Neuronal stem cell (in vitro differentiated cells): ENCODE measurements around the gene GPHN. TPM values are rescaled to one million over a fixed set of nuclear protein-coding genes. Genes with fewer than 3 reads are reported as not detected.
A peak's percentile ranks its signal among the peaks of the same experiment; 100 is the strongest.

Source experiments
- DNase-seq: peaks from one replicate; pipeline ENCODE4 v3.0.0-alpha.2; 2013; ENCODE audit warnings: low spot score
- H2AFZ ChIP-seq: one replicate; pipeline ENCODE4 v1.6.1; 2013; ENCODE audit warnings: mild to moderate bottlenecking, low read length, inconsistent platforms
- H2AK5ac ChIP-seq: 2 replicates; pipeline ENCODE4 v1.6.1; 2013; ENCODE audit warnings: low read depth, mild to moderate bottlenecking, inconsistent platforms, low read length, moderate library complexity, mixed read lengths
- H2BK120ac ChIP-seq: 2 replicates; pipeline ENCODE4 v1.6.1; 2013; ENCODE audit warnings: low read depth, mild to moderate bottlenecking, inconsistent platforms, low read length, moderate library complexity, mixed read lengths
- H2BK12ac ChIP-seq: one replicate; pipeline ENCODE4 v1.6.1; 2013; ENCODE audit warnings: low read length, inconsistent platforms
- H2BK15ac ChIP-seq: 2 replicates; pipeline ENCODE4 v1.6.1; 2013; ENCODE audit warnings: mild to moderate bottlenecking, low read length, inconsistent platforms, mixed read lengths
- H2BK5ac ChIP-seq: one replicate; pipeline ENCODE4 v1.6.1; 2013; ENCODE audit warnings: inconsistent platforms, mild to moderate bottlenecking, low read length, moderate library complexity
- H3K14ac ChIP-seq: one replicate; pipeline ENCODE4 v1.6.1; 2013; ENCODE audit warnings: low read length, inconsistent platforms
- H3K18ac ChIP-seq: 2 replicates; pipeline ENCODE4 v1.6.1; 2013; ENCODE audit warnings: low read length, inconsistent platforms
- H3K23ac ChIP-seq: 2 replicates; pipeline ENCODE4 v1.6.1; 2013; ENCODE audit warnings: low read depth, mild to moderate bottlenecking, mixed read lengths, low read length, inconsistent platforms; ENCODE audit not compliant: poor library complexity
- H3K27ac ChIP-seq: replicated peaks from 3 replicates; pipeline ENCODE4 v1.5.1; 2013; ENCODE audit warnings: low read length, inconsistent platforms
- H3K27me3 ChIP-seq, 3 experiments: 2 replicates each; pipeline ENCODE4 v1.6.1; 2013; ENCODE audit warnings: low read length in 3 of 3, mild to moderate bottlenecking in 2 of 3, inconsistent platforms in 1 of 3, low read depth in 1 of 3, mixed read lengths in 1 of 3, moderate library complexity in 1 of 3; ENCODE audit not compliant: control insufficient read depth in 3 of 3, insufficient read depth in 3 of 3
- H3K36me3 ChIP-seq, 2 donors: replicated peaks in 1 of 2; 2 replicates each; pipeline ENCODE4 v1.6.1; 2013; ENCODE audit warnings: low read length in 2 of 2; ENCODE audit not compliant: control insufficient read depth in 2 of 2, insufficient read depth in 2 of 2
- H3K4ac ChIP-seq: 2 replicates; pipeline ENCODE4 v1.6.1; 2013; ENCODE audit warnings: inconsistent platforms, mild to moderate bottlenecking, low read length, moderate library complexity
- H3K4me1 ChIP-seq, 2 donors: 1 replicate in 1 of 2; 2 replicates in 1 of 2; pipeline ENCODE4 v1.6.1; 2013; ENCODE audit warnings: low read length in 2 of 2, low read depth in 1 of 2; ENCODE audit not compliant: control insufficient read depth in 2 of 2, insufficient read depth in 1 of 2
- H3K4me2 ChIP-seq: one replicate; pipeline ENCODE4 v1.6.1; 2013; ENCODE audit warnings: mild to moderate bottlenecking, low read length, inconsistent platforms; ENCODE audit not compliant: insufficient read depth, poor library complexity, severe bottlenecking
- H3K4me3 ChIP-seq, 2 donors: 2 replicates each; pipeline ENCODE4 v1.5.1; 2013; ENCODE audit warnings: low read length in 2 of 2, mild to moderate bottlenecking in 2 of 2, inconsistent platforms in 1 of 2, moderate library complexity in 1 of 2
- H3K79me1 ChIP-seq: one replicate; pipeline ENCODE4 v1.6.1; 2013; ENCODE audit warnings: low read depth, mild to moderate bottlenecking, inconsistent platforms, low read length, moderate library complexity
- H3K9ac ChIP-seq: one replicate; pipeline ENCODE4 v1.6.1; 2013; ENCODE audit warnings: mild to moderate bottlenecking, low read depth, low read length, inconsistent platforms; ENCODE audit not compliant: poor library complexity
- H3K9me3 ChIP-seq, 2 donors: replicated peaks in 1 of 2; 2 replicates each; pipeline versions ENCODE3 to v1.6.1; 2013; ENCODE audit warnings: low read length in 2 of 2, mild to moderate bottlenecking in 2 of 2, inconsistent platforms in 1 of 2, low read depth in 1 of 2, mixed read lengths in 1 of 2, moderate library complexity in 1 of 2; ENCODE audit not compliant: control insufficient read depth in 2 of 2, insufficient read depth in 1 of 2
- H4K8ac ChIP-seq: one replicate; pipeline ENCODE4 v1.6.1; 2013; ENCODE audit warnings: low read depth, mild to moderate bottlenecking, inconsistent platforms, low read length, moderate library complexity
- H4K91ac ChIP-seq: one replicate; pipeline ENCODE4 v1.6.1; 2013; ENCODE audit warnings: low read length, low read depth, mild to moderate bottlenecking, inconsistent platforms; ENCODE audit not compliant: poor library complexity
- WGBS, 2 donors: extraction: QIAGEN DNeasy Blood & Tissue Kit; methylation state at CpG; one replicate each; pipeline ENCODE4 v1.1.7; 2013; ENCODE audit warnings: missing lambda C conversion rate in 2 of 2, mixed read lengths in 1 of 2; ENCODE audit not compliant: insufficient read length in 2 of 2, insufficient replicate concordance in 1 of 2; ENCODE audit errors: extremely low coverage in 2 of 2; 5-methylcytosine and 5-hydroxymethylcytosine counted together
- polyA plus RNA-seq, 2 experiments: library from polyadenylated mRNA; stranded (reverse); fragments of 200-250 nt; gene quantifications; one replicate each; pipeline ENCODE4 v1.2.3, GENCODE V29; 2013

The GPHN gene
- polyA plus RNA-seq (2013, experiment 1 of 2) = 21.1 TPM
- polyA plus RNA-seq (2013, experiment 2 of 2) = 20.2 TPM

DNA sequence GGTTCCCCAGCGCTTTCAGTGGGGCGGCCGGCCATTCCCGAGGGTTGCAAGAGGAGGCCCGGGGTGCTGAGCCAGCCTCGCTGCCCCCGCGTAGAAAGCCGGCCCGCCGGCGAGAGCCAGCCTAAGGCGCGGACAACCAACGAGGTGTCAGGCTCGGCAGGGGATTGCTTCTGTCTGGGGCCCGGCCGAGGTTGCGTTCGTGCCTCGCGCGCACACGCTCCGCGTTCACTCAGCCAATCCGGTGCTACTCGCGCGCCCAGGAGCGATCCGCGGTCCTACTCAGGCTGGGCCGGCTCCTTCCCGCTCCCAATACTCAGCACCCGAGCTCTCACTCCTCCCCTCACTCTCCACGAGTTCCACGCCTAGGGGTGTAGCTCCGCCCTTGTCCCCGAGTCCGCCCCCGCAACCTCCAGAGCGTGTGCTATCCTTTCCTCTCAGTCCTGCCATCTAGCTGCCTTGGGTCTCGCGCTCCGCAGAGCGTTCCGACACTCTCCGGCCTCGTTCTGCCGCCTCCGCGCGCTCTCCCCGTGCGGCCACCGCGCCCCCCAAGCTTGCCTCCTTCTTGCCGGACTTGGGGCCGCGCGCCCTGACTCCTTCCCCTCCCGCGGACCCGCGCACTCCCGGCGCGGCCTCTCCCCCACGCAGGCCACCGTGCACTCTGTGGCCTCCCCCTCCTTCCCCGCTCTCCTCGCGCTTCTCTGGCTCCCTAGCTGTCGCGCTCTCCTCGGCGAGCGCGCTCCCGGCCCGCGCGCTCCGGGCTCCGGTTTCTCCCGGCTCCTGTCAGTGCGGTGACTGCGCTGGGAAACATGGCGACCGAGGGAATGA, at the start of gene GPHN:
Gene GPHN, plus strand, starts transcription at position 426 of the 825 bp plus-strand sequence.
- Histone ChIP-seq H3K4ac (no peak within 1 kb of the TSS), H3K27me3 (no peaks in the 10 kb centered on the region), H2AFZ (peak within 1 kb of the TSS; percentile 93), H3K9me3 (no peaks in the 10 kb centered on the region), H3K4me2 (peak within 1 kb of the TSS; percentile 94), H3K36me3 (no peaks in the 10 kb centered on the region), H3K18ac (peak within 1 kb of the TSS; percentile 98), H2BK15ac (peak within 1 kb of the TSS; percentile 96), H2AK5ac (peak within 1 kb of the TSS; percentile 90), H4K91ac (peak within 1 kb of the TSS; percentile 53), H3K4me3 (peak within 1 kb of the TSS; percentile 85 to 100), H4K8ac (peak within 1 kb of the TSS; percentile 48), H3K27ac (peak within 1 kb of the TSS; percentile 98), H3K9ac (peak within 1 kb of the TSS; percentile 97), H2BK12ac (peak within 1 kb of the TSS; percentile 58), H3K4me1 (peaks cover 3 to 6% of the 10 kb centered on the region in 2 donors), H2BK120ac (peak within 1 kb of the TSS; percentile 61), H3K14ac (peak within 1 kb of the TSS; percentile 97), H3K23ac (peak within 1 kb of the TSS; percentile 97), H2BK5ac (peak within 1 kb of the TSS; percentile 96), H3K79me1 (peaks cover 7% of the 10 kb centered on the region)
- WGBS, 2 donors = no CpG with 5 or more reads among the region's 91 CpGs
- DNase-seq = peak; percentile 93

- Histone ChIP-seq H2BK12ac (no peak overlapping the region), H3K14ac (no peak overlapping the region), H2AFZ (no peak overlapping the region), H3K23ac (no peak overlapping the region), H3K4me3 (no peak overlapping the region), H2BK15ac (no peak overlapping the region), H4K8ac (no peak overlapping the region), H3K27ac (no peak overlapping the region), H3K4me1 (no peaks in the 10 kb centered on the region), H3K9ac (no peak overlapping the region), H2BK120ac (no peak overlapping the region), H2BK5ac (no peak overlapping the region), H3K18ac (no peak overlapping the region), H3K79me1 (no peaks in the 10 kb centered on the region), H2AK5ac (no peak overlapping the region), H4K91ac (no peak overlapping the region), H3K36me3 (no peaks in the 10 kb centered on the region), H3K9me3 (no peaks in the 10 kb centered on the region), H3K4me2 (no peak overlapping the region), H3K27me3 (no peaks in the 10 kb centered on the region), H3K4ac (no peak overlapping the region)
- no peak for DNase-seq
Measured at GRCh38 chr14:66459603-66460002, 48.3 kb upstream of the GPHN start.

- H2AK5ac ChIP-seq = no peak overlapping the region
- H3K4me3 ChIP-seq = no peak overlapping the region
- no peak overlapping the region for H2BK12ac ChIP-seq
- H4K8ac ChIP-seq = no peak overlapping the region
- H3K27me3 ChIP-seq = no peaks in the 10 kb centered on the region
- H3K9me3 ChIP-seq = peaks cover 1 to 5% of the 10 kb centered on the region in 2 donors
- no peak overlapping the region for H3K9ac ChIP-seq
- no peak overlapping the region for H3K4me2 ChIP-seq
- H2AFZ ChIP-seq = no peak overlapping the region
- no peak overlapping the region for H3K23ac ChIP-seq
- no peak overlapping the region for H3K27ac ChIP-seq
- no peaks in the 10 kb centered on the region for H3K79me1 ChIP-seq
- no peaks in the 10 kb centered on the region for H3K36me3 ChIP-seq
- H3K18ac ChIP-seq = no peak overlapping the region
- DNase-seq = no peak
- no peak overlapping the region for H2BK15ac ChIP-seq
- WGBS, 2 donors = no CpG with 5 or more reads among the region's 3 CpGs
- H2BK120ac ChIP-seq = no peak overlapping the region
- H4K91ac ChIP-seq = no peak overlapping the region
- H3K4ac ChIP-seq = no peak overlapping the region
- no peak overlapping the region for H3K14ac ChIP-seq
- no peak overlapping the region for H2BK5ac ChIP-seq
- no peaks in the 10 kb centered on the region for H3K4me1 ChIP-seq
Measured at GRCh38 chr14:66464261-66464660, 43.7 kb upstream of the GPHN start.

GRCh38 chr14:66468778-66469367, 39.1 kb upstream of the GPHN start:
- no CpG with 5 or more reads among the region's 2 CpGs for WGBS, 2 donors
- no peak overlapping the region for H3K9ac ChIP-seq
- no peak overlapping the region for H3K4me3 ChIP-seq
- no peak overlapping the region for H2BK5ac ChIP-seq
- H2AK5ac ChIP-seq = no peak overlapping the region
- H3K14ac ChIP-seq = no peak overlapping the region
- no peak overlapping the region for H3K23ac ChIP-seq
- H3K27ac ChIP-seq = no peak overlapping the region
- no peak overlapping the region for H4K8ac ChIP-seq
- DNase-seq = no peak
- H2BK15ac ChIP-seq = no peak overlapping the region
- H2BK12ac ChIP-seq = no peak overlapping the region
- no peak overlapping the region for H2BK120ac ChIP-seq
- no peak overlapping the region for H4K91ac ChIP-seq
- H2AFZ ChIP-seq = no peak overlapping the region
- no peaks in the 10 kb centered on the region for H3K79me1 ChIP-seq
- no peaks in the 10 kb centered on the region for H3K4me1 ChIP-seq
- no peak overlapping the region for H3K18ac ChIP-seq
- H3K27me3 ChIP-seq = no peaks in the 10 kb centered on the region
- H3K4ac ChIP-seq = no peak overlapping the region
- H3K4me2 ChIP-seq = no peak overlapping the region
- H3K9me3 ChIP-seq = peaks cover 1 to 19% of the 10 kb centered on the region in 2 donors
- no peaks in the 10 kb centered on the region for H3K36me3 ChIP-seq
